ENCODE measurements around the gene SEPSECS.
A peak's percentile ranks its signal among the peaks of the same experiment; 100 is the strongest.

The SEPSECS gene

DNA sequence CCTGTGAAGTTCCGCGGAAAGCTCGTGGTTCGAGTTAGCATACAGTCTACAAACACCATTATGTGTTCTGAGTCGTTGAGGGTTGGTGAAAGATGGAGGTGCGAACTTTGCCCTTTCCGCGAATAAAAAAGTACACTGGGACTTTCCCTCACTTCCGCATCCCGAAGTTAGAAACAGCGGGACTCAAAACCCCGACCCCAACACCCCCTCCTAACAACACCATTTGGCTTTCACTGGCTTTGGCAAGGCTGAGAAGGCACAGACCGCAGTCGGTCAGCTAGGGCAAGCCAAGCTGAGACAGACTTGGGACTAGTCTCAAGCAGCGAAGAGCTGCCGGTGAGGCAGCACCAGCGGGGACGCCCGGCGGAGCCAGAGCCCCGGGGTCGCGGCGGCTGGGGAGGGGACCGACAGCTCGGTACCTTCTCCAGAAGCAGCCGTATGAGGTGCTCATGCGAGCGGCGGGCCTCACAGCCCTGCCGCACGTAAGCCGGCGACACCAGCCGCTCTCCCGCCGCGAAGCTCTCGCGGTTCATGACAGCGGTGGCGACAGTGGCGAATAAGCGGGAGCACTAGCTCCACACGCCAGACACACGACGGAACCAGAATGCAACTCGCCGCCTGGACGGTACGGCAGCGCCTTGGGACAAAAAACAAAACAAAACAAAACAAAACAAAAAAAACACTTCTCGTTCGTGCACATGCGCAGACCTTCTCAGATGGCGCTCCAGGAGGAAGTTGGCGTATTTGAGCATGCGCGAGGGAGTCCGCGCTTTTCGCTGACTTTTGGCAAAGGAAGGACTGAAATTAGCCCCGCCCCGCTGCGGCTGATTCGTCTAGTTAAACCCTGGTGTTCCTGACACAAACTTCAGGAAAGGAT lies at the start of gene SEPSECS:
Gene SEPSECS, minus strand, starts transcription at position 613 of the 877 bp plus-strand sequence. Its CDS starts 80 bp downstream, at position 533.
- DNase-seq (ENCODE audit: extremely low read depth in 1 of 2, low read depth in 1 of 2), result peak; percentile 87 to 90

DNA sequence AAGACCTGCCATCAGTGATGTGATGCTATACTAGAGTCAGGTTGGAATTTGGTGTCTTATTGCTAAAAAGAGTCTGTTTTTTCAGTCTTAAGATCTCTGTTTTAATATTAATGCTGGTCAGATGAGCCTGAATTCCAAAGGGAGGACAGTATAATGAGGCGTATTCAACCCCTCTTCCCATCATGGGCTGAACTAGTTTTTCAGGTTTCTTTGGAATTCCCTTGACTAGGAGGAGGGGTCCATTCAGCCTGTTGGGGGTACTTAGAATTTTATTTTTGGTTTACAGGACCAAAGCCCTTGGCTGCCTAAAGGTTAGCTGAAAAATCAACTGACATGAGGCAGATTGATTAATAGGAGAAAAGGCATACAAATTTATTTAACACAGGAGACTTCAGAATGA lies 49.5 kb upstream of the SEPSECS start:
- no peak for DNase-seq (ENCODE audit: extremely low read depth in 1 of 2, low read depth in 1 of 2)

DNA sequence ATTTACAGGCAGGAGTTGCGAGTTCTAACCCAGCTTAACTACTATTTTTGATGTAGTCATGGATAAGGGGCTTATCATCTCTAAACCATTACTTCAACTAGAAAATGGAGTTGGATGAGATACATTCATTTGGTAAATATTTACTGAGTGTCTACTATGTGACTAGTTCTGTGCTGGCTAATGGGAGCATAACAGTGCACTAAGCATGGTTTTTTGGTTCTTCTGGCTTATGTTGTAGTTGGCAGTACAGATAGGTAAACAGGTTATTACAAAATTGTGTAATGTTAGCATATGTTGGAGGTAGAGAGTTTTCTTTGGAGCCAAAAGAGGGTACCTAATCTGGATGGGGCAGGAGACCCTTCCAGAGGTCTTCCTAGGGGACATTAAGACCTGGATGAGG lies 47.7 kb upstream of the SEPSECS start:
- DNase-seq (ENCODE audit: extremely low read depth in 1 of 2, low read depth in 1 of 2), result no peak

DNA sequence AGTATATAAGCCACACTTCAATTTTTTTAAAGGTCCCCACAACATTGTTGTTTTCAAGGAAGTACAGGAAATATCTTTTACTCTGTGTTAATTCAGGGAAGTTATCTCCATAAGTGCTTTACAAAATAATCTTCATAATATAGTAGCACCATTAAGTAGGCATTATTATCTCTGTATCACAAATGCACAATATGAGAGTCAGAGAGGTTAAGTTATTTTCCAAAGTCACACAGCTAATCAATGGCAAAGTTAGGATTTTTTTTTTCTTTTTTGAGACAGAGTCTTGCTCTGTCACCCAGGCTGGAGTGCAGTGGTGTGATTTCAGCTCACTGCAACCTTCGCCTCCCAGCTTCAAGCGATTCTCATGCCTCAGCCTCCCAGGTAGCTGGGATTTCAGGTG lies 38.5 kb upstream of the SEPSECS start:
- no peak for DNase-seq (ENCODE audit: extremely low read depth in 1 of 2, low read depth in 1 of 2)

DNA sequence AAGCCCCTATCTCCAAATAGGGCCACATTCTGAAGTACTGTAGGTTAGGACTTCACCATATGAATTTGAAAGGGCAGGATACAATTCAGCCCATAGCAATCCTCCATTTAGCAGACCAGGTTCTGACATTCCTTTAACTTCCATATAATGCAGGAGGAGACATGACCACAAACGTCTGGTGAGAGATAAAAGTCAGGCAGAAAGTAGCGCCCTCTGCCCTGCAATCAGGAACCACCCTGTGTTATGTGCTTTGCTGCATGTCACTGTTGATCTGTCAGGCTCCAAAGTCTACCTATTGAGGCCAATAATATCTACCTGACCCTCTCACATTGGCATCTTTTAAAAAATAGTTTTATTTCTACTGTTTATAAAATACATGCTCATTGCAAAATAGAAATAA lies 30.2 kb upstream of the SEPSECS start:
- DNase-seq (ENCODE audit: extremely low read depth in 1 of 2, low read depth in 1 of 2), result no peak

DNA sequence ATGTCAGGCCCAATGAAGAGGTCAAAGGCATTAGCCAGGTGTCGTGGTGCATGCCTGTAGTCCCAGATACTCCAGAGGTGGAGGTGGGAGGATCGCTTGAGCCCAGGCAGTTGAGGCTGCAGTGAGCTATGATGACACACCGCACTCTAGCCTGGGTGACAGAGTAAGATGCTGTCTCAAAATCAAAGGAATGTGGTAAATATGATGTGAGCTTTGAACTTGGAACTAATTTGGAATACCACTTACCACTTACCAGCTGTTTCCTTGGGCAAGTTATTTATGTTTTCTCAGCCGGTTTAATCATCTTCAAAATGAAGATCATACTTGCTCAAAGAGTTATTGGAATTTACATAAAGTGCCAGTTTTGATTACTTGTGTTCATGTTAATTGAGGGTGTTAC lies 23.8 kb upstream of the SEPSECS start:
- DNase-seq (ENCODE audit: extremely low read depth in 1 of 2, low read depth in 1 of 2), result no peak

DNA sequence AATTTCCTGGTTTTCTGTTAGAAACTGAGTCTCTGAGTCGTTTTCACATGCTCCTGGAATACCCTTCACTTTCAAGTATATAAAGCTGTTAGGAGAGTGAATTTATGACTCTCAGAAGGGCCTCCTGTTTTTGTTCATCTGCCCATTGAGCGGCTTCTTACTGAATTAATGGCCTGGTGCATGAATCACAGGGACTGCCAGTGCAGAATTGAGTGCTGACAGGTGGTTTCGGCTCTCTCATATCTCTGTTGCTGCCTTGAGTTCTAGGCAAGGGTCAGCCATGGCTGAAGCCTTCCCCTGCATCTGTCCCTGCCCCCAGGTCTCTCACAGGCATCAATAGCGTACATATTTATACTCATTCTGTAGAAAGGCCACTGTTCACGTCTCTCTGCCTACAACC lies 22.7 kb upstream of the SEPSECS start:
- no peak for DNase-seq (ENCODE audit: extremely low read depth in 1 of 2, low read depth in 1 of 2)

DNA sequence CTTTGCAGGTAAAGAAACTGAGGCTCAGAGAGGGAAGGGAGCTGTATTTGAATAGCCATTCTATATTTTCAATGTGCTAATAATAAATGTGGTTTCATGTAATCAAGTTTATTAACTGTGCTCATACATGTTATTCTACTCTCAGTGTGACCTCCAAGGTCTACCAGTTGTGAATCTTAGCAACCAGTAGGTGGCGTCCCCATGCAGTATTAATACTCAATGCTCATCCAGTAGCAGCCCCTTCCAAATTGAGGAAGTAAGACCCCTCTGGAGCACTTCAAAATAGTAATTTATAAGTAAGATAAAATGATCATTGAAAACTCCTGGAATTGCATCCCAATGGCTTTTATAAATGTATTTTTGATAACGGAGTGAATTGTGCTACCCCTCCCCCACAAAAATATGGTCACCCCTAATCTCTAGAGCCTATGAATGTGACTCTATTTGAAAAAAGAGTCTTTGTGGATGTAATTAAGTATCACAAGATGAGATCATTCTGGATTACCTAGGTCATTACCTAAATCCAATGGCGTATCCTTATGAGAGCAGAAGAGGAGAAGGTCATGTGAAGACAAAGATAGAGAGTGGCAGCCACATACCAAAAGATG lies 20.4 kb upstream of the SEPSECS start:
- DNase-seq (ENCODE audit: extremely low read depth in 1 of 2, low read depth in 1 of 2), result peak in 1 of 2 donors; percentile 3

DNA sequence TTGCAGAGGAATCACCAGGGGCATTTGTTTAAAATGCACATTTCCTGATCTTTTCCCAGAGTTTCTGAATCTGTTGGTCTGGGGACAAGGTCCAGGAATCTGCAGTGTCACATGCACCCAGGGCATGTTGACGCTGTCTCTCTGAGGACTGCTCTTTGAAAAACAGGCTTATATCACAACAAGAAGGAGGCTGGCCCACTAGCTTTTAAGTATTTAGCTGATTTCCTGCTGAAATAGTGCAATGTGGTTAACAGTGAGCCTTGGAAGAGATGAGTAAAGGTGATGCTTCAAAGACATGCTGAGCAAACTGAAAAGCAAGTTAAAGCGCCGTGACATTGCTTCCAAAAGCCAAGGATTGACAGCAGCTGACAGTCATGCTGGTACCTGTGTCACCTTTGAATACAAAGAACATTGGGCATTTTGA lies 18.6 kb upstream of the SEPSECS start:
- no peak for DNase-seq (ENCODE audit: extremely low read depth in 1 of 2, low read depth in 1 of 2)

DNA sequence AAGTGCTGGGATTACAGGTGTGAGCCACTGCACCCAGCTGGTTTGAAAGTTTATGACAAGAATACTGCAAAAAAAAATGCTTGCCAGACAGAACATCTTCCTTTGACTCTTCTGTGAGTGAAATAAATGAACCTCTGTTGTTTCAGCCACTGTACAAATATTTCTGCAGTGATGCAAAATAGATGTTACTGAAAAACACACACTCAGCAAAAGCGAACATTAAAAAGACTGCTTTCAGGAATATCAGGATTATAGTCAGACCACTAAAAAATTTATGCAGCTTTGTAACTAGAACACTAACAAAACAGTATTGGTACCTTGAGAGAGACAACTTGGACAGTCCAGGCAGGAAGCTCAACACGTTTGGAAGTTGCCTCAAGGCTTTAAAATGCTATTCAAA lies 16.9 kb upstream of the SEPSECS start:
- DNase-seq (ENCODE audit: extremely low read depth in 1 of 2, low read depth in 1 of 2), result no peak

DNA sequence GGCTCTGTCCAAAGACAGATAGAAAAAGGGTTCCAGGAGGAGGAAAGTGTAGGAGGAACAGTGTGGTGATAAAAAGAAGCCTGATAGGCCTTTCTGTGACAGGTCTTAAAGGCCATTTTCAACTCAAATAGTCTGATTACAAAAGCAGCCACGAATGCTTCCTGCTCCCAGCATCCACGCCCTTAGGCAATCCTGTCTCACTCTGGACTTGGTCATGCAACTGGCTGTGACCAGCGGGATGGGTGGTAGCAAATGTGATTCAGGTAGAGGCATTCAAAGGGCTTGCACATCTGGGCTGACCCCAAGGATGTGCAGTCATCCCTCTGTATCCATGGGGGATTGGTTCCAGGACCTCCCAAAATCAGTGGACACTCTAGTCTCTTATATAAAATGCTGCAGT lies 14.4 kb upstream of the SEPSECS start:
- no peak for DNase-seq (ENCODE audit: extremely low read depth in 1 of 2, low read depth in 1 of 2)

DNA sequence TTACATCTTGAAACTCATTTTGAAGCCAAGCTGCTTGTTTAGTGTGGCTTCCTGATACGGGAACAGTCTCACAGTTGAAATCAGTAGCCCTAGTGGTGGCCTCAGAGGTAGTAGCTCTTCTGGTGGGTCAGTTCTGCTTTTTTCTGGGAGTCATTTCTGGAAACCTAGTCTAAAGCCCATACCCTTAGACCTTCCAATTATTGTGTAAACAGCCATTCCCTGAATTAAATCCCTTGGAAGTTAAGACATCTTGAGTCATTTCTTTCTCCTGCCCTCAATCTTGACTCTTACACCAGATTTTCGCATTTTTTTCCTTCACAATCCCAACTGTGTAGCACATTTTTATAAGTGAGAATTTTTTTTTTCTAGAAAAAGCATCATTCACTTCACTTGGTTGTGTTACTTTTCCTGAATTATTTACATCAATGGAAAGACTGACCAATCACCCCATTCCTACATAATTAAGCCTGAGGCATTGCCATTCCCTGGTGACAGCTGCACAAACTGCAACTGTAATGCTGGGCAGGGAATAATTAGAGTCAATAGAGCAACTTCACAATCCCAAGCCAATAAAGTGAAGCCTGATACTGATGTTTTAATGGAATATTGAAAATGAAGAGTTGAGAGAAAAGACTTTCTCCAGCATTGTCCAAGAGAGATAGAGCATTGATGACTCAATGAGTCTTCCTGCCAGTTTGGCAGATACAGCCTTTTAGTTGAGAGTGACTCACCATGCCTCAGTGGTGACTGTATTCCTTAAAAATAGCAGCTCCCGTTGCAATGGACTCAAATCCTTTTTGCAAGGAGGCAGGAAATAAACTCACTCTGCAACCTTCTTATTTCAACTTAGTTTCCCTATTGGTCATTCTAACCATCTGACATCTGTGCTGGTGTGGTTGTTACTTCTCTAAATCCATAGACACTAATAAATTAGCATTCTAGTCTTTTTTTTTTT lies 13.0 kb upstream of the SEPSECS start:
- no peak for DNase-seq (ENCODE audit: extremely low read depth in 1 of 2, low read depth in 1 of 2)

DNA sequence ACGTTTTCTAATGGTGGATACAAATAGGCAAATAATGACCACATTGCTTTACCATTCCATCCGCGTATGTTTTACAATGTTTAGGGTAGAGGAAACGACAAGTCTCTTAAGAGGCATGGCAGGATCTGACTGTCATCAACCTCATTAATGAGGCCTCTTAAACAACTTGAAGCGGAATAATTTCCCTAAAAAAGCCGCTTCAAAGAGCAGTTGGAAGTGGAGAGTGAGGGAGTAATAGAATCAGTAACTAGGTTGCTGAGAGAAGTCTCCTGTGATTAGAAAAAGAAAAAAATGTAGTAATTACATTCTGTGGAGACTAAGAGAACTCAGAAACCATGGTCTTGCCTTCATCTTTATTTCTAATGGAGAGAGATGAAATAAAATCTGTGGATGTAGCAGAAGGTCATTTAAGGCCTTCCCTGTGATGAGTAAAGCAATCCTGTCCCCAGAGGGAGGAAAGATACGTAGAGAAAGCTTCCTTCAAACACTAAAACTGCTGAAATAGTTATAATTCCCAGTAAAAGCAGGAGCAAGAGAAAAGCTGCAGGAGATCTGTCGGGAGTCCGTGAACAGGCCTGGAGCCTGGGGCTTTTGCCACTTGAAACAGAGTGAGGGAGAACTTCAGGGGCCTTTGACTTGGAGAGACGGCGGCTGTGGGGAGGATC lies 11.1 kb upstream of the SEPSECS start:
- DNase-seq (ENCODE audit: extremely low read depth in 1 of 2, low read depth in 1 of 2), result no peak

DNA sequence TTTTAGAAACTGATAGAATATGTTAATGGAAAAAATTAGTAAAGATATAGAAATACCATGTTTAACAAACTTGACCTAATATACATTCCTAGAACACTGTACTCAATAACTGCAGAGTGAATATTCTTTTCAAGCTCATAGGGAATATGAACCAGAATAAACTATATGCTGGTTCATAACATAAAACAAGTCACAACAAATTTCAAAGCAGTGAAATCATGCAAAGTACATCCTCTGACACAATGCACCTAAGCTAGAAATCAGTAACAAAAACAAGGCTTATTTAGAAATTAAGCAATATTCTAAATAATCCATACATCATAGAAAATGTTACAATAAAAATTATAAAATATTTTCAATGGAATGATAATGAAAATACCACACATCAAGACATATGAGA lies 9.2 kb upstream of the SEPSECS start:
- DNase-seq (ENCODE audit: extremely low read depth in 1 of 2, low read depth in 1 of 2), result no peak

DNA sequence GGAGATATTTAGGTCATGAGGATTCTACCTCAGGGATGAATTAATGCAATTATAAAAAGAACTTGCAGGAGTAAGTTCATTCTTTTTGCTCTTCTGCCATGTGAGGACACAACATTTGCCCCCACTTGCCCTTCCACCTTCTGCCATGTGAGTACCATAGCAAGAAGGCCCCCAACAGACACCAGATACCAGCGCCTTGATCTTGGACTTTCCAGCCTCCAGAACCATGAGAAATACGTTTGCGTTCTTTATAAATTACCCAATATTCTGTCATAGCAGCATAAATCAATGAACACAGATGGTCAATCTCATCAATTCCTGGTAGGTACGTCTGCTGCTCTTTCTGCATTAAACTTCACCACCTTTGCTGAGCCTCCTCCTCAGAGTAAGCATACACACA lies 5.7 kb upstream of the SEPSECS start:
- DNase-seq (ENCODE audit: extremely low read depth in 1 of 2, low read depth in 1 of 2), result no peak

DNA sequence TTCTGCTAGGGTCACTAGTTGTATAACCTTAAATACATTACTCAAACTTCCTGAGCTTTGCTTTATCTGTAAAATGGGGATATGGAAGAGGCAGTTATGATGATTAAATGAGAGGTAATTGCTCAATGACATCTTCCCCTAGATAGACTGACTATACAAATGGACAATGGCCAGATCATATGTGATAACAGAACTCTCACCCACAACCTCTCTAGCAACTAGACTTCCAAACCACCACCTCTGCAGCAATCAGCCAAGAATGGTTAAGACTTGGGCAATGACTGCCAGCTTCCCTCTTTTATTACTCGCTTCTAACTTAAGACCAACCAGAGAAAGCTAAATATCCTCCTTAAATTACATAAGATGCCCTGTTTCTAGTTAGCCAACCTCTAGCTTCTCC lies 2.9 kb upstream of the SEPSECS start:
- DNase-seq (ENCODE audit: extremely low read depth in 1 of 2, low read depth in 1 of 2), result no peak

DNA sequence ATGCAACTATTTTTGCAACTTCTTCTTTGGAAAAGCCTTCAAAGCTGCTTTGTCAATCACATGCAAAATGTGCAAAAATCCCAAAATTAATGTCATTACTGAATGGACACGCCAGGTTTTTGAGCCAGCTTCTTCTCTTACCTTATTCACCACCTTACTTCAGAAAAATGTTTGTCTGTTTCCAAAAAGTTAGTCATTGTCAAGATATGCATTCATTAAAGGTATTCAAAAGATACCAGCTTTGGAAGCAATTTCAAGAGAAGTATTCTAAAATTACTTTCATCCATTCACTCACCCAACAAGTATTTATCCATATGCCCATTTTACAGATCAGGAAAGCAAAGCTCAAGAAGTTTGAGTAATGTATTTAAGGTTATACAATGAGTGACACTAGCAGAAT lies 2.3 kb upstream of the SEPSECS start:
- DNase-seq (ENCODE audit: extremely low read depth in 1 of 2, low read depth in 1 of 2), result no peak

DNA sequence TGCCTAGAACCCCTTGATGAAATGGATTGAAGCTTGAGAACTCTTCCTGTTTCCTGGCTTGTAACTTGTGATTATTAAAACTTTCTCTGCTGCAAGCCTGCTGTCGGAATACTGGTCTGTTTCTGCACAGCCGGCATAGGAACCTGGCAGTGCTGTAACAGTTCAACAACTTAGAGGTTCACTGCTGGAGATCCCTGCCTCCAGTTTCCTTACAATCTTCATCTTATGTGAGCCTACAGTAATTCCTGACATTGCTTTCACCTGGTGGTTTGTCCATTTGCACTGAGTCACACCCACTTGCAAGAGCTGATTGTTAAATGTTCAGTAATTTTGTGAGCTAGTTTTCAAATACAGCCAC lies 1.3 kb upstream of the SEPSECS start:
- no peak for DNase-seq (ENCODE audit: extremely low read depth in 1 of 2, low read depth in 1 of 2)

DNA sequence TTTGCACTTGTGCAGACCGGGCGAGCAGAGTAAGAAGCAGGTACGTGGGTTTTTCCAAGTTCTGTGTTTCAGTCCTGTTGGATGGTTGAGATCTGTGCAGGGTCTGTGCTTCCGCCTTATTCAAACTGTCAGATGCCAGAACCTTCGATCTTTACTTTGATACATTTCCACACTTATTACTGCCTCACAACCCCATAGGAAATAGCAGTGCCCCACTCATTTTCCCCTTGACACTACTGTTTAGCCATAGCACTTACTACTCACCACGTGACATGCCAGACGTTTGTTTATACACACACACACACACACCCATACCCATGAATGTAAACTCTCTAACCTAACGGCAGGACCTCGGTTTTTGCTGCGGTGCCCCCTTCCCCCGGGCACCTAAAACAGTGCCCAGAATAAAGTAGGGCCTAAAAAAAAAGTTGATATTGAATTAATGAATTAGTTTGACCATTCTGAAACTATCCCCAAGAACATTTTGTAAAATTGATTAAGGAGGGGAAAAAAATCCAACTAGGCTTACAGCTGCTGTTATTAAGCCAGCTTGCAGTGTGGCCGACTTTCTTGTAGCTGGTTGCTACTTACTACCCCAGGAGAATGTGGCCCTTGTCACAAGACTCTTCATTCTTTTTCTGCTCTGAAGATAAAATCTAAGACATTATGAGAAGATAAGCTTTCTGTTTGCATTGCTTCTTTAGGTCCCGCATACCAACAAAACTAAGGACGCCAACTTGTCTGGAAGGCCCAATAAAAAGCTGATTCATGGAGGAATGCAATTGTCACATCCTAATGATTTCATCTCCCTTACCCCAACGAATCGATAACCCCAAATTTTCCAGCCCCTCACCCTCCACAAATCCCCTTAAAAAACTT lies 704 bp upstream of the SEPSECS start:
- DNase-seq (ENCODE audit: extremely low read depth in 1 of 2, low read depth in 1 of 2), result no peak

DNA sequence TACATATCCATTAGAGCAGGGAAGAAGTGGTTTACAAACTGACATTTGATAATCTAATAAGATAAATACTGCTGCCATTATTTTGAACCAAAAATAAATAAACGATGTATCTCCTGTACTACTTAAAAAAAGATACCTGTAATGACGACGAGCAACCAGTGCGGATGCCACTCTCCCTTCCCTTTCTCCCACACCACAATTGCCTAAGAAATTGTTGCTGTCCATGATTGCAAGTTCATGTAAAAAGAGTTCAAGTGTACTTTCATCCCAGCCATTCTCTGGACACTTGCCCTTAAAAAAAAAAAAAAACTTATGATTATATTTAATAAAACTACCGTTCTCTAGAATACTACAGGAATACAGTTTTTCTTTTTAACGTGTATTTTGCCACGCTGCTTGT lies 1.4 kb downstream of the SEPSECS start:
- no peak for DNase-seq (ENCODE audit: extremely low read depth in 1 of 2, low read depth in 1 of 2)
